ELR (cell line): ENCODE measurements around the gene NGDN.
"Not testable (repeated sequence)": the region's sequence is repeated elsewhere in the genome, so short reads cannot be mapped to it uniquely, and the experiment has no call there.

ENCODE experiments used
- DNase-seq: peaks from one replicate; pipeline ENCODE4 v3.0.0-alpha.2; 2015; ENCODE audit warnings: low read depth

NGDN gene, protein sequence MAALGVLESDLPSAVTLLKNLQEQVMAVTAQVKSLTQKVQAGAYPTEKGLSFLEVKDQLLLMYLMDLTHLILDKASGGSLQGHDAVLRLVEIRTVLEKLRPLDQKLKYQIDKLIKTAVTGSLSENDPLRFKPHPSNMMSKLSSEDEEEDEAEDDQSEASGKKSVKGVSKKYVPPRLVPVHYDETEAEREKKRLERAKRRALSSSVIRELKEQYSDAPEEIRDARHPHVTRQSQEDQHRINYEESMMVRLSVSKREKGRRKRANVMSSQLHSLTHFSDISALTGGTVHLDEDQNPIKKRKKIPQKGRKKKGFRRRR

DNA sequence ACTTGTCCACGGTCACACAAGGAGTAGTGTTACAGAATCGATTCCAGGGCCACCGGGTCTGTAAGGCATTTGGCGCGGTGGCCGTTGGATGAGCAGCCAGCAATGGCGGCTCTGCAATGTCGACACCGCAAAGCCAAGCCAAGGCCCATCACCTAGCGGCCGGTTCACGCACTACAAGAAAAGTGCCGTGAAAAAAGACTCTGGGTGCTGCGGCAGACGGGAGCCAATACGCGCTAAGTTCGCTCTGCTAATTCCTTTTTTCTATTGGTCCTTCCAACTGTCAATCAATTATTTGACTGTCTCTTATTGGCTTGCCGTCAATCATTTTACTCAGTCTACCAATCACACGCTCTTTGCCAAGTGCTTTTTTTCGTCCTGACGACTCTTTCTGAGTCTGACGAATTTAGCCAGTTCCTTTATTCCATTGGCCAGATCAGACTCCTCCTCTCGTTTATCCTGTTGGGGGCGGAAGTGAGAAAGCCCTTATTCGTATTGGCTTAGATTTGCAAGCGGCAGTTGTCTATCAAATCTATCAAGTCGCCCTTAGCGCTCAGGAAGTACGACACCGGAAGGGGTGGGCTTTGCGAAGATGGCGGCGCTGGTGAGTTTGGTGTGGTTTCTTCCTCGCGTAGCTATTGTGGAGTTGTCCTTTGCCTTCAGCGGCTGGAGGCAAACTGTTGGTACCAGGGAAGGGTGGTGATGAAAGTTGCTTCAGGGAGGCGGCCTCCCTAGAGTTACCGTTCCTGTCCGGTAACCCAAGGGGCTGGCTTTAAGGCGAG lies at the start of gene NGDN:
Gene NGDN (plus strand): TSS at position 577 of the 779 bp plus-strand sequence. CDS start 13 bp downstream, at position 590.
- DNase-seq: peak; percentile 99

- DNase-seq: no peak
These were observed 47.9 kb upstream of the NGDN start for GRCh38 chr14:23421594-23421993.

GRCh38 chr14:23423657-23424056 lies 45.8 kb upstream of the NGDN start:
- no peak for DNase-seq

DNA sequence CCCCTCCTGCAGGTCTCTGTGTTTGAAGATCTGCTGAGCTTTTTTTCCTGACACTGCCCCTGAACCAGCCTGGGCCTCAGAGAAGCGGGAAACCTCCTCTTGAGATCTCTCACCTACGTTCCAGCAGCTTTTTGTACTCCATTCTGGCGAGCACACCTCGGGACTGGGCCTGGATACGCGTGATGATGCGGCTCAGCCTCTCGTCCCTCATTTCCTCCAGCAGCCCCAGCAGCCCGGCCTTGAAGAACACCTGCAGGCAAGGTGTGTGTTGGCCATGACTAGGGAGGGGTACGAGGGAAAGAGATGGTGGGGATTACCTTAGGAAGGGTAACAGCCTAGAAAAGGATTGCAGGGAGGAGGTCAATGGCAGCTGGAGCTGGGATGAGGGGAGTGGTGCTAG lies 44.3 kb upstream of the NGDN start:
- no peak for DNase-seq

- not testable (repeated sequence) for DNase-seq
These were observed 43.7 kb upstream of the NGDN start for GRCh38 chr14:23425798-23426197.

DNA sequence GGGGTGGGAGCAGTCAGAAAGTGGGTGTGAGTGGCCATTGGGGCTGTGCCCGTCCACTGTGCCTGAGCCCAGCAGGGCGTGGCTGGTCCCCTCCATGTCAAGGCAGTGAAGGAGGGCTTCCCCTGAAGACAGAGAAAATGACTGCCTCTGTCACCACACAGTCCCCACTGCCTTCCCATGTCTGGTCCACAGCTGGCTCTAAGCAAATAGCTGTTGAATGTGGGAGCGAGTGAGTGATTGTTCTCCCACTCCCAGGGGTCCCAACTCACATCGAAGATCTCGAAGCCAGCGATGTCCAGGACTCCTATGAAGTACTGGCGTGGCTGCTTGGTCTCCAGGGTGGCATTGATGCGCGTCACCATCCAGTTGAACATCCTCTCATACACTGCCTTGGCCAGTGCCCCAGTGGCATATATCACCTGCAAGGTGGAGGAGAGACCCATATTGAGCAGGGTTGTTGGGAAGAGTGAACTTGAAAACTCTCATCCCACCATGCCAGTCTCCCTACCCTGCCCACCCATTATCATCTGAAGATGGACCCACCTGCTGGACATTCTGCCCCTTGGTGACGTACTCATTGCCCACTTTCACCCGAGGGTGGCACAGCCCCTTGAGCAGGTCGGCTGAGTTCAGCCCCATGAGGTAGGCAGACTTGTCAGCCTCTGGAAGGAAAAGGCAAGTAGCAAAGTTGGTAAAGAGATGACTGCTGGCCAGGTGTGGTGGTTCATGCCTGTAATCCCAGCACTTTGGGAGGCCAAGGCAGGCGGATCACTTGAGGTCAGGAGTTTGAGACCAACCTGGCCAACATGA lies 40.6 kb upstream of the NGDN start:
- DNase-seq: no peak

DNA sequence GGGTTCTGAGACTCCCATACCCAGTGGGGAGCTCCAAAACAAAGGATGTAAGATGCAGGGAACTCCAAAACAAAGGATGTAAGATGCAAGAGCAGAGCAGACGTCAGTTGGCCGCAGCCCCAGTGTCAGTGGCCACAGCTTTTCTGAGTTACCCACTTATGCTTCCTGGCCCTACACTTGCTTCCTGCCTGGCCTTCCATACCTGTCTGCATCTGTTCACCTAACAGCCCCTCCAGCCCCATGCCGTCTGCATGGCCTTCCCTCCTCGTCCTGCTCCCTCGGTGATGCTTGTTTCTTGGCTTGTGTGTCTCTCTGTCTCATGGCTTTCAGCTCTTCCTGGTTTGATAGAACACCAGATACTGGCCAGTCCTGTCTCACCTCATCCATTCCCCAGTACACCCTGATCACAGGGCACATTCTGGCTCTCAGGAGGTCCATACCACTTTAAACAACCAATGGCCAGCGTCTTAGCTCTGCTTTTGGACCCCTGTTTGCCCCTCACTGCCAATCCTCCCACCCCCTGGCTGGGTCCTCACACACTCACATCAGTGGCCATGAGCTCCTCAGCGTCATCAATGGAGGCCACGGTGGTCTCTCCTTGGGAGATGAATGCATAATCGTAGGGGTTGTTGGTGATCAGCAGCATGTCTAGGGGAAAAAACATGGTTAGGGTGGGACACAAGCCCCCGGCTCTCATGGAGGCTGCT lies 39.3 kb upstream of the NGDN start:
- DNase-seq: no peak

DNA sequence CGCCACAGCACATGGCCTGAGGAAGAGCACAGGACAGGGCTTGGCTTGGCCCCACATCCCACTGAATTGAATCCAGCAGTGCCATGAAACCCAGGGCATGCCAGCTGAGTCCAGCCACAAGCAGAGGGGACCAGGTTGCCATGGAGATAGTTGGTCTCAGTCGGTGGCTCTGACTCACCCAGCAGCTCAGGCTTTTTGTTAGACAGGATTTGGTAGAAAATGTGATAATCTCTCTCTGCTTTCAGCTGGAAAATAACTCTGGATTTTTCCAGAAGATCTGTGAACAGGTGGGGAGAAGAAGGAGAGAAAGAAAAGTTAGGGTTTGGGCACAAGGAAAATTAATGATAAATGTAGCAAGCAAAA lies 38.8 kb upstream of the NGDN start:
- DNase-seq: peak; percentile 25

- no peak for DNase-seq
These were observed 38.0 kb upstream of the NGDN start for GRCh38 chr14:23431486-23431885.

GRCh38 chr14:23432102-23432925 lies 37.2 kb upstream of the NGDN start:
- DNase-seq: no peak

- no peak for DNase-seq
These were observed 36.6 kb upstream of the NGDN start for GRCh38 chr14:23432946-23433345.

GRCh38 chr14:23433457-23433856 lies 36.0 kb upstream of the NGDN start:
- DNase-seq: no peak

DNA sequence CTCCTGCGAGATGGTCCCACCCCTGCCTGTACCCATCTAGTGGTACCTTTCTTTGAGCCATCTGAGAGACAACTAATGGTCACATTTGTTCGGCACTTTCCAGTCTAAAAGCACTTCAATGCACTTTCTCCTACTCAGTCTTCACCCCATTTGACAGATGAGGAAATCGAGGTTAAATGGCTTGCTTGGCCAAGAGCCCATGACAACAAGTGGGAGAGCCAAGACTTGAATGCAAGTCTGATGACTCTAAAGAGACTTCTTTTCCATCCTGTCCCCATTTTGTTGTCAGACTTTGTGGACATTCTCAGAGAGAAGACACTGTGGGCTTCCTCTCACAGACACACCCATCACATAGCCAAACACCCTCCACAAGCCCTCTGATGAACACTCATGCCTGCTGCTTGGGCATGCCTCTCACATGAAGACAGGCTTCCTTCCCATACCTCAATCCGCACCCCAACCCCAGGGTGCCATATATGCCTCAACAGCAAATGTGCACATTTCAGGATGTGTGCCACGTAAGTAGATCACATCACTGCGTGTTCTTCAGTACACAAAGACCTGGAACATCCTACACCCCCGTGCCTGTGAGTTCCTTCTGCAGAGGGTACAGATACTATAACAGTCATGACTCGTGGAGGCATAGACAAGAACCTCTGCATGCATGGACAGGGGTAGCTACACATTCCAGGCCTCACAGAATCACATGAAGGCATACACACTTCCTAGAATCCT lies 34.8 kb upstream of the NGDN start:
- DNase-seq: no peak

DNA sequence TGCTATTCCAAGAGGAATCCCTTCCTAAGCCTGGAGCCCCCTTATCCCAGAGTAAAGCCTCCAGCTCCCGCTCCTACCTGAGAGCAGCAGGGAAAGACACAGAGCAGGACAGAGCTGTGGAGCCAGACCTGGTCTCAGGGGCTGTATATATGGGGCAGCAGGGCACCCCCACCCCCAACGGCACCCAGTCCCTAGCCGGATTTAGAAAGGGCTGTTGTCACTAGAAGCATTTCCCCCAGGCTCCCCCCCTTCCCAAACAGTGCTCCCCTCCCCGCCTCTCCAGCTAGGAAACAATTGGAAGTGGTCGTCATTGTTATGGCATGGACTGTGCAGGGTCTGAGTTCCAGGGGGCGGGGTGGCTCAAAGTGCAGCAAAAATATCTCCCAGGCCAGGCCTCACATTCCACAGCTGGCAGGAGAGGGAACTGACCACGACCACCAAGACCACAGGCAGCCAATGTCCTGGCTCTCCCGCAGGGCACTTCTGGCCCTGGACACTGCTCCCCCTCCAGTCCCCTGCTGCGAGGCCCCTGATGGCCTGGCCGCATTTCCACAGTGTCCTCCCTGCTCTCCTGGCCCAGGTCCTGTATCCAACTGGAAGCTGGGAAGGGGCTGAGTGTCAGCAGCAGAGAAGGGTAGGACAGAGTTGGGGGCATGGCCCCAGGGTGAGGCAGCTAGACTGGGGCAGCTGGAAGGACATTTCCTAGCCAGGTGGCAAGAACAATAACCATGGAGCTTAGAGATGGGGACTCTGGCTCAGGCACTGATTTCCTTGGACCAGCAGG lies 33.8 kb upstream of the NGDN start, which contains the start of gene MYH7:
Gene MYH7 (minus strand): TSS at position 118 of the 784 bp plus-strand sequence. CDS start 1,928 bp downstream, outside the sequence.
- no peak for DNase-seq

- DNase-seq: no peak
These were observed 33.0 kb upstream of the NGDN start for GRCh38 chr14:23436327-23437132.

- no peak for DNase-seq
These were observed 32.1 kb upstream of the NGDN start for GRCh38 chr14:23437133-23438100.
